ENCODE measurements around the gene PCDHGB5. TPM values are rescaled to one million over a fixed set of nuclear protein-coding genes. Genes with fewer than 3 reads are reported as not detected.

PCDHGB5 gene
- total RNA-seq, 1 donor from 2014 or later = 6.0 TPM

DNA sequence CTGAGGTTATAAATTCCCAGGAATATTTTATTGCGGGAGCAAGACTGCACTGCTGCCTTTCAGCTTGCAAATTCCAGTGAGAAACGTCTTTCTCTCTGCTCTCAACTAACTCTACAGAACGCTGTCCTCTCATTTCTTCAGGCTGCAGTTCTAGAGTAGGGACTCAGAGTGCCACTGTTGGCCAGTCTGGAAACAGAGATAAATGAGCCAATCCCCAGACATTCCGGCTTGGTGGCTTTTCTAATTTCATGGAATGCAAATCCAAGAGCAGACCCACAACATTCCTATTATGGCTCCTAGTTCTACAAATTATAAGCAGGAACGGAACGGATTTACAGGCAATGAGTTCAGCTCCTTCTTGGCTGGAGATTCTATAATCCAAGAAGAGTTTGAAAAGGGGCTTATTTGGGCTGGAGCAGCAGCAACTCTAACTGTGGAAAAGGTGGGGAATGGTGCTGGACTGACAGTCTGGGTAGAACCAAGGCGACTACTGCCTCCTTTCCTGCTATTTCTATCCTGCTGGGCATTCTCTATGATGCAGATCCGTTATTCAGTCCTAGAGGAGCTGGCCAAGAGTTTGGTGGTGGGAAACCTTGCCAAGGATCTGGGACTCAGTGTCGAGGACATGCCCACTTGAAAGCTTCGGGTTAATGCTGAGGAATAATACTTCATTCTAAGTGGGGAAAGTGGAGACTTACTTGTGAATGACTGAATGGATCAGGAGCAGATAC, 41.8 kb downstream of the PCDHGB5 start:
- intact Hi-C loops (cut with micrococcal nuclease) = loop anchor here (10.0 kb wide), 1 partner anchor 85 kb away; no protein-coding TSS in a partner anchor
- H3K36me3 ChIP-seq = peaks cover 18% of the 10 kb centered on the region
- H3K4me3 ChIP-seq = no peak overlapping the region
- TF ChIP-seq CTCF (IDR thresholded peaks at IDR 0.05; ENCODE audit: borderline replicate concordance) = no peak
- DNase-seq = no peak
- no peaks in the 10 kb centered on the region for H3K27me3 ChIP-seq (ENCODE audit: low read depth)
- H3K9me3 ChIP-seq (replicated peaks) = peaks cover 92% of the 10 kb centered on the region
- no peak overlapping the region for H3K27ac ChIP-seq (replicated peaks)
- H3K4me1 ChIP-seq = peaks cover 21% of the 10 kb centered on the region

GRCh38 chr5:141440341-141440740, 42.6 kb downstream of the PCDHGB5 start:
- intact Hi-C loops (cut with micrococcal nuclease) = no loop called here
- Histone ChIP-seq H3K36me3 (peaks cover 18% of the 10 kb centered on the region), H3K27me3 (ENCODE audit: low read depth) (no peaks in the 10 kb centered on the region), H3K9me3 (replicated peaks) (peaks cover 92% of the 10 kb centered on the region), H3K4me1 (peaks cover 23% of the 10 kb centered on the region), H3K4me3 (no peak overlapping the region), H3K27ac (replicated peaks) (no peak overlapping the region)
- no peak for TF ChIP-seq CTCF (IDR thresholded peaks at IDR 0.05; ENCODE audit: borderline replicate concordance)
- no peak for DNase-seq

- no peak for TF ChIP-seq CTCF (IDR thresholded peaks at IDR 0.05; ENCODE audit: borderline replicate concordance)
- Histone ChIP-seq H3K27ac (replicated peaks) (no peak overlapping the region), H3K4me1 (peaks cover 35% of the 10 kb centered on the region), H3K4me3 (peak overlapping the region; percentile 17), H3K27me3 (ENCODE audit: low read depth) (no peaks in the 10 kb centered on the region), H3K9me3 (replicated peaks) (peaks cover 83% of the 10 kb centered on the region), H3K36me3 (peaks cover 19% of the 10 kb centered on the region)
- DNase-seq = peak; percentile 58
- intact Hi-C loops (cut with micrococcal nuclease) = no loop called here
These were observed 43.9 kb downstream of the PCDHGB5 start for GRCh38 chr5:141441571-141442170.

Other genes starting within 250 kb of the PCDHGB5 start
- gene PCDHB6, start 247.9 kb upstream of the PCDHGB5 start, total RNA-seq = 0.14 TPM
- 0.55 TPM for gene PCDHB7, start 225.3 kb upstream of the PCDHGB5 start, total RNA-seq
- 2.1 TPM for gene PCDHB8, start 220.2 kb upstream of the PCDHGB5 start, total RNA-seq
- 1.4 TPM for gene PCDHB16, start 215.6 kb upstream of the PCDHGB5 start, total RNA-seq
- 1.2 TPM for gene PCDHB9, start 210.8 kb upstream of the PCDHGB5 start, total RNA-seq
- gene PCDHB10, start 205.6 kb upstream of the PCDHGB5 start, total RNA-seq = 0.63 TPM
- gene PCDHB11, start 198.3 kb upstream of the PCDHGB5 start, total RNA-seq = 0.77 TPM
- gene PCDHB12, start 189.2 kb upstream of the PCDHGB5 start, total RNA-seq = 0.69 TPM
- gene PCDHB13, start 184.0 kb upstream of the PCDHGB5 start, total RNA-seq = 2.5 TPM
- 1.9 TPM for gene PCDHB14, start 174.6 kb upstream of the PCDHGB5 start, total RNA-seq
- gene PCDHB15, start 152.6 kb upstream of the PCDHGB5 start, total RNA-seq = 2.8 TPM
- not detected for gene SLC25A2, start 93.9 kb upstream of the PCDHGB5 start, total RNA-seq
- gene TAF7, start 77.2 kb upstream of the PCDHGB5 start, total RNA-seq = 108 TPM
- gene PCDHGA1, start 67.4 kb upstream of the PCDHGB5 start, total RNA-seq = 3.1 TPM
- 7.8 TPM for gene PCDHGA2, start 59.2 kb upstream of the PCDHGB5 start, total RNA-seq
- 12.2 TPM for gene PCDHGA3, start 54.1 kb upstream of the PCDHGB5 start, total RNA-seq
- gene PCDHGB1, start 47.8 kb upstream of the PCDHGB5 start, total RNA-seq = 5.7 TPM
- 7.3 TPM for gene PCDHGA4, start 42.9 kb upstream of the PCDHGB5 start, total RNA-seq
- 8.8 TPM for gene PCDHGB2, start 38.0 kb upstream of the PCDHGB5 start, total RNA-seq
- 4.9 TPM for gene PCDHGA5, start 33.8 kb upstream of the PCDHGB5 start, total RNA-seq
- gene PCDHGB3, start 27.7 kb upstream of the PCDHGB5 start, total RNA-seq = 6.3 TPM
- gene PCDHGA6, start 24.1 kb upstream of the PCDHGB5 start, total RNA-seq = 5.6 TPM
- gene PCDHGA7, start 15.2 kb upstream of the PCDHGB5 start, total RNA-seq = 5.8 TPM
- gene PCDHGB4, start 10.2 kb upstream of the PCDHGB5 start, total RNA-seq = 4.2 TPM
- 8.5 TPM for gene PCDHGA8, start 5.3 kb upstream of the PCDHGB5 start, total RNA-seq
- gene PCDHGA9, start 4.8 kb downstream of the PCDHGB5 start, total RNA-seq = 3.9 TPM
- gene PCDHGB6, start 10.1 kb downstream of the PCDHGB5 start, total RNA-seq = 5.0 TPM
- gene PCDHGA10, start 15.0 kb downstream of the PCDHGB5 start, total RNA-seq = 5.0 TPM
- gene PCDHGB7, start 19.7 kb downstream of the PCDHGB5 start, total RNA-seq = 7.9 TPM
- gene PCDHGA11, start 23.1 kb downstream of the PCDHGB5 start, total RNA-seq = 3.8 TPM
- 4.8 TPM for gene PCDHGA12, start 32.6 kb downstream of the PCDHGB5 start, total RNA-seq
- 15.6 TPM for gene PCDHGC3, start 78.0 kb downstream of the PCDHGB5 start, total RNA-seq
- 1.8 TPM for gene PCDHGC4, start 87.1 kb downstream of the PCDHGB5 start, total RNA-seq
- 2.9 TPM for gene PCDHGC5, start 91.1 kb downstream of the PCDHGB5 start, total RNA-seq
- gene DIAPH1, start 221.1 kb downstream of the PCDHGB5 start, total RNA-seq = 53.1 TPM
- gene HDAC3, start 238.9 kb downstream of the PCDHGB5 start, total RNA-seq = 27.4 TPM
- gene RELL2, start 239.1 kb downstream of the PCDHGB5 start, total RNA-seq = 1.0 TPM